B cell (primary cell): Measurements from ENCODE around the gene C21orf58. TPM values are rescaled to one million over a fixed set of nuclear protein-coding genes. Genes with fewer than 3 reads are reported as not detected.

Experiments
- ATAC-seq: fragments of 200-7000 bp; cut with Tn5 transposase; one replicate; pipeline ENCODE4 v1.10.0; 2021; ENCODE audit warnings: low read depth, mild to moderate bottlenecking, moderate number of reproducible peaks, moderate library complexity
- CTCF ChIA-PET: fragments of 350-600 bp; sonication (Branson Sonifier 250); formaldehyde crosslinking; loops from one replicate; lab custom pipeline; 2021; ENCODE audit warnings: antibody characterized with exemption, inconsistent platforms; lab: Charles Lee
- POLR2A ChIA-PET: fragments of 350-600 bp; sonication (Branson Sonifier 250); formaldehyde crosslinking; loops from one replicate; lab custom pipeline; 2021; ENCODE audit warnings: antibody characterized with exemption; lab: Charles Lee
- DNase-seq: peaks from one replicate; pipeline ENCODE4 v3.0.0; 2013
- H2AFZ ChIP-seq: 2 replicates; pipeline ENCODE4 v1.6.1; 2012; ENCODE audit warnings: mild to moderate bottlenecking, low read depth, low read length; ENCODE audit not compliant: insufficient read depth, poor library complexity, severe bottlenecking
- H3K27ac ChIP-seq, 2 donors: 1 replicate in 1 of 2; 2 replicates in 1 of 2; pipeline ENCODE4 v1.5.1; 2012 to 2013; ENCODE audit warnings: low read length in 2 of 2, mild to moderate bottlenecking in 2 of 2, moderate library complexity in 1 of 2
- H3K27me3 ChIP-seq, 4 experiments: fragments of 200-600 bp in 1 of 4; sonication (generic) in 1 of 4; replicated peaks in 1 of 4; 1 replicate in 2 of 4; 2 replicates in 2 of 4; pipeline versions ENCODE4 v1.6.1 to v1.7.0; 2013 to 2016; ENCODE audit warnings: low read length in 3 of 4, mild to moderate bottlenecking in 2 of 4, mixed read lengths in 1 of 4, moderate library complexity in 1 of 4; ENCODE audit not compliant: insufficient read depth in 4 of 4, control insufficient read depth in 3 of 4; ENCODE audit errors: control extremely low read depth in 1 of 4
- H3K36me3 ChIP-seq, 2 experiments: replicated peaks in 1 of 2; 1 replicate in 1 of 2; 2 replicates in 1 of 2; pipeline versions ENCODE4 v1.6.1 to v1.7.1; 2013; ENCODE audit warnings: low read length in 1 of 2; ENCODE audit not compliant: insufficient read depth in 2 of 2, control insufficient read depth in 1 of 2; ENCODE audit errors: control extremely low read depth in 1 of 2, extremely low read depth in 1 of 2
- H3K4me1 ChIP-seq, 2 donors: fragments of 200-600 bp in 1 of 2; sonication (generic) in 1 of 2; 1 replicate in 1 of 2; 2 replicates in 1 of 2; pipeline versions ENCODE4 v1.5.1 to v1.6.1; 2013 to 2017; ENCODE audit warnings: low read length in 2 of 2; ENCODE audit not compliant: control insufficient read depth in 2 of 2, insufficient read depth in 2 of 2
- H3K4me2 ChIP-seq: replicated peaks from 2 replicates; pipeline ENCODE3; 2012; ENCODE audit warnings: mild to moderate bottlenecking, low read depth, low read length; ENCODE audit not compliant: poor library complexity, severe bottlenecking
- H3K4me3 ChIP-seq, 5 experiments: fragments of 200-600 bp in 1 of 5; sonication (generic) in 1 of 5; 1 replicate in 3 of 5; 2 replicates in 2 of 5; pipeline versions ENCODE4 v1.5.1 to v1.7.0; 2011 to 2016; ENCODE audit warnings: low read length in 4 of 5, mild to moderate bottlenecking in 4 of 5, low read depth in 2 of 5, control low read depth in 1 of 5, moderate library complexity in 1 of 5; ENCODE audit not compliant: insufficient read depth in 1 of 5; ENCODE audit errors: control extremely low read depth in 1 of 5, extremely low read depth in 1 of 5
- H3K79me2 ChIP-seq: fragments of 200-600 bp; sonication (generic); one replicate; pipeline ENCODE4 v1.6.0; 2016; ENCODE audit warnings: low read length; ENCODE audit not compliant: control insufficient read depth, insufficient read depth
- H3K9ac ChIP-seq: fragments of 200-600 bp; sonication (generic); 2 replicates; pipeline ENCODE4 v1.6.1; 2017; ENCODE audit warnings: mild to moderate bottlenecking, low read length, moderate library complexity
- H3K9me3 ChIP-seq, 3 donors: one replicate each; pipeline versions ENCODE4 v1.6.1 to v1.7.1; 2013; ENCODE audit warnings: low read length in 2 of 3; ENCODE audit not compliant: control insufficient read depth in 2 of 3, insufficient read depth in 1 of 3; ENCODE audit errors: control extremely low read depth in 1 of 3
- H4K20me1 ChIP-seq: 2 replicates; pipeline ENCODE4 v1.6.0; 2012; ENCODE audit warnings: mild to moderate bottlenecking, low read length; ENCODE audit not compliant: insufficient read depth, control insufficient read depth, poor library complexity, severe bottlenecking
- H3K27ac Mint-ChIP-seq: one replicate; pipeline ENCODE4 v1.8.0; 2021; ENCODE audit warnings: mixed read lengths
- H3K27me3 Mint-ChIP-seq: one replicate; pipeline ENCODE4 v1.8.0; 2021; ENCODE audit warnings: mixed read lengths
- H3K4me1 Mint-ChIP-seq: one replicate; pipeline ENCODE4 v1.8.0; 2021; ENCODE audit warnings: mixed read lengths
- H3K4me3 Mint-ChIP-seq: one replicate; pipeline ENCODE4 v1.8.0; 2021; ENCODE audit warnings: mixed read lengths
- H3K9me3 Mint-ChIP-seq: one replicate; pipeline ENCODE4 v1.8.0; 2022; ENCODE audit warnings: mixed read lengths; ENCODE audit not compliant: insufficient read depth
- CTCF ChIP-seq: fragments of 200-600 bp; IDR thresholded peaks from one replicate; pipeline ENCODE4 v1.8.0; 2022; ENCODE audit warnings: antibody characterized with exemption, mild to moderate bottlenecking
- EZH2 ChIP-seq: IDR thresholded peaks from 2 replicates; pipeline ENCODE4 v1.6.1; 2012; ENCODE audit warnings: borderline replicate concordance, low read depth, mild to moderate bottlenecking, moderate library complexity, low read length; ENCODE audit not compliant: insufficient read depth, poor library complexity, severe bottlenecking
- WGBS: methylation state at CpG from one replicate; pipeline ENCODE4 v1.1.5; 2013; ENCODE audit warnings: missing lambda C conversion rate; ENCODE audit not compliant: insufficient coverage; 5-methylcytosine and 5-hydroxymethylcytosine counted together
- intact Hi-C: fragments of 100-400 bp; cut with micrococcal nuclease; formaldehyde crosslinking; loops from one replicate; pipeline ENCODE4 v1.10.0; 2022
- polyA plus RNA-seq: library from polyadenylated mRNA; depleted of rRNA; stranded (reverse); fragments of >200 nt; gene quantifications from 2 replicates; pipeline ENCODE4 v1.2.3, GENCODE V29; 2012
- total RNA-seq, 2 donors: library from RNA; stranded (reverse); fragments of 120-200 nt in 1 of 2; gene quantifications; 1 replicate in 1 of 2; 2 replicates in 1 of 2; pipeline versions ENCODE4 v1.2.3 to v1.2.4, GENCODE V29; 2013 to 2022

The C21orf58 gene
- total and polyA plus RNA-seq, 2 donors (not counting 1 experiment from before 2014, with no cell fraction given): 6.3 to 9.5 TPM

DNA sequence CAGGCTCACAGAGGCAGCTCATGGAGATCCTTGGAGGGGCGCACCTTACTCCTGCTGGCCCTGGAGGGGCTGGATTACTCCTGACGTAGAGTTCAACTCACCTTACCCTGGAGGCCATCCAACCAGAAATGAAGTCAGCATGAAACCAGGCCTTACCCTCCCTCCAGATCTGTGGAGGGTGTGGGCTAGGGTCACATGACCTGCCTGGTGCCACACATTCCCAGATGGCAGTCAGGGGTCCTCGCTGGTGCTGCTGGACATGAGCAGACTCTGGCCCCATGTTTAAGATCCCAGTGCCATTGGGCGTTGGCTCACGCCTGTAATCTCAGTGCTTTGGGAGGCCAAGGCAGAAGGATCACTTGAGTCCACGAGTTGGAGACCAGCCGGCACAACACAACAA lies 4.5 kb downstream of the C21orf58 start:
- H3K36me3 ChIP-seq: no peaks in the 10 kb centered on the region
- CTCF ChIA-PET: no interaction called here
- no peaks in the 10 kb centered on the region for H3K9me3 ChIP-seq
- TF ChIP-seq EZH2: no peak
- TF ChIP-seq CTCF: no peak
- peaks cover 26% of the 10 kb centered on the region for H3K79me2 ChIP-seq
- H3K4me3 Mint-ChIP-seq: no peak overlapping the region
- no peaks in the 10 kb centered on the region for H3K9me3 Mint-ChIP-seq
- H3K4me3 ChIP-seq: no peak overlapping the region
- peaks cover 20% of the 10 kb centered on the region for H3K4me1 Mint-ChIP-seq
- H2AFZ ChIP-seq: no peak overlapping the region
- no peaks in the 10 kb centered on the region for H4K20me1 ChIP-seq
- intact Hi-C loops: no loop called here
- H3K27ac ChIP-seq: no peak overlapping the region
- no peaks in the 10 kb centered on the region for H3K27me3 Mint-ChIP-seq
- DNase-seq: no peak
- no peak for ATAC-seq
- WGBS: 98% methylated on average over 5 of the region's 7 CpGs
- POLR2A ChIA-PET: no interaction called here
- H3K9ac ChIP-seq: no peak overlapping the region
- H3K27me3 ChIP-seq: peaks cover 0 to 3% (median 0%) of the 10 kb centered on the region in 4 experiments
- H3K4me2 ChIP-seq: no peak overlapping the region
- no peak overlapping the region for H3K27ac Mint-ChIP-seq
- H3K4me1 ChIP-seq: peaks cover 11 to 18% of the 10 kb centered on the region in 2 donors

- no peak for DNase-seq
- WGBS: 95% methylated on average over 4 of the region's 4 CpGs
- no peak for ATAC-seq
- Mint-ChIP-seq H3K9me3 (no peaks in the 10 kb centered on the region), H3K27ac (no peak overlapping the region), H3K4me3 (no peak overlapping the region), H3K27me3 (no peaks in the 10 kb centered on the region), H3K4me1 (peaks cover 20% of the 10 kb centered on the region)
- CTCF ChIA-PET: no interaction called here
- no peaks in the 10 kb centered on the region for H3K36me3 ChIP-seq
- no peak overlapping the region for H3K4me3 ChIP-seq
- TF ChIP-seq EZH2 (no peak), CTCF (no peak)
- no peak overlapping the region for H2AFZ ChIP-seq
- H3K79me2 ChIP-seq: peaks cover 26% of the 10 kb centered on the region
- no peak overlapping the region for H3K27ac ChIP-seq
- peaks cover 0 to 3% (median 0%) of the 10 kb centered on the region in 4 experiments for H3K27me3 ChIP-seq
- peaks cover 11 to 18% of the 10 kb centered on the region in 2 donors for H3K4me1 ChIP-seq
- H4K20me1 ChIP-seq: no peaks in the 10 kb centered on the region
- H3K4me2 ChIP-seq: no peak overlapping the region
- H3K9ac ChIP-seq: no peak overlapping the region
- no peaks in the 10 kb centered on the region for H3K9me3 ChIP-seq
- intact Hi-C loops: no loop called here
- POLR2A ChIA-PET: no interaction called here
Measured at GRCh38 chr21:46318464-46318845, 5.2 kb downstream of the C21orf58 start.
